ENCODE data around the gene FAR2. TPM values are rescaled to one million over a fixed set of nuclear protein-coding genes. Genes with fewer than 3 reads are reported as not detected.
"Not testable (repeated sequence)": the region's sequence is repeated elsewhere in the genome, so short reads cannot be mapped to it uniquely, and the experiment has no call there.

Gene FAR2
- total RNA-seq, 2 experiments from 2014 or later: 7.8 to 8.1 TPM

- ATAC-seq (no peak), DNase-seq (no peak)
- peaks cover 27% of the 10 kb centered on the region for H3K36me3 Mint-ChIP-seq (ENCODE audit: low read depth)
- H3K4me3 Mint-ChIP-seq: no peak overlapping the region
- peaks cover 30% of the 10 kb centered on the region for H3K4me1 Mint-ChIP-seq
- H3K27me3 Mint-ChIP-seq: no peaks in the 10 kb centered on the region
- ChIA-PET CTCF (no interaction called here), POLR2A (no interaction called here)
- H3K9me3 Mint-ChIP-seq (ENCODE audit: low read depth): no peaks in the 10 kb centered on the region
- intact Hi-C loops (cut with DNase I, micrococcal nuclease): no loop called here
- H3K27ac Mint-ChIP-seq: no peak overlapping the region
These were observed 224.9 kb downstream of the FAR2 start for GRCh38 chr12:29374012-29374411.

GRCh38 chr12:29374913-29375312 lies 225.8 kb downstream of the FAR2 start:
- CTCF ChIA-PET: interaction anchor here (1.0 kb wide), 1 partner anchor 9 kb away, joined by 3 read pairs; no protein-coding TSS in a partner anchor
- peaks cover 27% of the 10 kb centered on the region for H3K36me3 Mint-ChIP-seq (ENCODE audit: low read depth)
- H3K27ac Mint-ChIP-seq: no peak overlapping the region

GRCh38 chr12:29376118-29376517 lies 227.0 kb downstream of the FAR2 start:
- Mint-ChIP-seq H3K4me3 (no peak overlapping the region), H3K27me3 (no peaks in the 10 kb centered on the region), H3K9me3 (ENCODE audit: low read depth) (no peaks in the 10 kb centered on the region), H3K27ac (peak overlapping the region; percentile 45), H3K4me1 (peaks cover 39% of the 10 kb centered on the region), H3K36me3 (ENCODE audit: low read depth) (peaks cover 27% of the 10 kb centered on the region)
- DNase-seq: no peak
- ATAC-seq: no peak
- POLR2A ChIA-PET: interaction anchor here (0.7 kb wide), 2 partner anchors 29 to 1346 kb away, joined by 4 read pairs; no protein-coding TSS in a partner anchor
- CTCF ChIA-PET: interaction anchor here (1.0 to 1.3 kb wide), 4 partner anchors 11 to 1467 kb away, joined by 3 to 4 read pairs (median 4); no protein-coding TSS in a partner anchor
- intact Hi-C loops (cut with DNase I, micrococcal nuclease): no loop called here

More at GRCh38 chr12:29374913-29375312, 225.8 kb downstream of the FAR2 start:
- no peaks in the 10 kb centered on the region for H3K9me3 Mint-ChIP-seq (ENCODE audit: low read depth)
- POLR2A ChIA-PET: no interaction called here
- no peaks in the 10 kb centered on the region for H3K27me3 Mint-ChIP-seq
- peaks cover 37% of the 10 kb centered on the region for H3K4me1 Mint-ChIP-seq
- DNase-seq (no peak), ATAC-seq (no peak)
- intact Hi-C loops (cut with DNase I, micrococcal nuclease): no loop called here
- no peak overlapping the region for H3K4me3 Mint-ChIP-seq

- peak; percentile 95 for ATAC-seq
- H3K36me3 Mint-ChIP-seq (ENCODE audit: low read depth): peaks cover 19% of the 10 kb centered on the region
- peak within 1 kb of the TSS; percentile 93 for H3K27ac Mint-ChIP-seq
- peaks cover 42% of the 10 kb centered on the region for H3K4me1 Mint-ChIP-seq
- no peaks in the 10 kb centered on the region for H3K27me3 Mint-ChIP-seq
- intact Hi-C loops (cut with DNase I, micrococcal nuclease): loop anchor here (1.0 to 10.0 kb wide), 10 partner anchors 48 to 1944 kb away; partner anchors contain the start of genes CAPRIN2 (in 2 of the 2), CCDC91 (in 1 of the 2), DDX11 (in 1 of the 2) and FAR2 (in 1 of the 2)
- CTCF ChIA-PET: interaction anchor here (0.6 kb wide), 2 partner anchors 303 to 1516 kb away, joined by 3 read pairs; no protein-coding TSS in a partner anchor
- POLR2A ChIA-PET: interaction anchor here (0.8 kb wide), 1 partner anchor 10 kb away, joined by 3 read pairs; no protein-coding TSS in a partner anchor
- H3K9me3 Mint-ChIP-seq (ENCODE audit: low read depth): no peaks in the 10 kb centered on the region
- H3K4me3 Mint-ChIP-seq: peak within 1 kb of the TSS; percentile 92
- DNase-seq: peak; percentile 93
These were observed 231.8 kb downstream of the FAR2 start, which contains the start of gene ERGIC2 for GRCh38 chr12:29380536-29381523. Gene ERGIC2, minus strand, starts transcription at chr12:29381172. Its CDS starts 9,539 bp downstream, at chr12:29371633.

- H3K9me3 Mint-ChIP-seq (ENCODE audit: low read depth): no peaks in the 10 kb centered on the region
- CTCF ChIA-PET: no interaction called here
- no peak for DNase-seq
- peak overlapping the region; percentile 92 for H3K4me3 Mint-ChIP-seq
- POLR2A ChIA-PET: no interaction called here
- peaks cover 28% of the 10 kb centered on the region for H3K4me1 Mint-ChIP-seq
- peak overlapping the region; percentile 92 for H3K27ac Mint-ChIP-seq
- no peak for ATAC-seq
- intact Hi-C loops (cut with DNase I, micrococcal nuclease): loop anchor here (5.0 to 10.0 kb wide), 4 partner anchors 1190 to 1943 kb away; partner anchors contain the start of genes CAPRIN2 (in 1 of the 2), CCDC91 (in 1 of the 2), DDX11 (in 1 of the 2) and SINHCAF (in 1 of the 2)
- H3K36me3 Mint-ChIP-seq (ENCODE audit: low read depth): peaks cover 8% of the 10 kb centered on the region
- H3K27me3 Mint-ChIP-seq: no peaks in the 10 kb centered on the region
These were observed 233.2 kb downstream of the FAR2 start for GRCh38 chr12:29382251-29382650.

GRCh38 chr12:29385194-29385593 lies 236.1 kb downstream of the FAR2 start:
- ATAC-seq; H3K36me3 Mint-ChIP-seq (ENCODE audit: low read depth); H3K4me3 Mint-ChIP-seq; H3K27me3 Mint-ChIP-seq; POLR2A ChIA-PET; H3K27ac Mint-ChIP-seq; H3K9me3 Mint-ChIP-seq (ENCODE audit: low read depth); DNase-seq: not testable (repeated sequence)
- H3K4me1 Mint-ChIP-seq: peaks cover 12% of the 10 kb centered on the region
- intact Hi-C loops (cut with DNase I, micrococcal nuclease): loop anchor here in 1 of 2 experiments (10.0 kb wide), 1 partner anchor 1940 kb away; the partner anchor contains the start of gene SINHCAF
- CTCF ChIA-PET: interaction anchor here (0.6 kb wide), 1 partner anchor 1198 kb away, joined by 3 read pairs; no protein-coding TSS in a partner anchor

Other genes starting within 250 kb of the FAR2 start
- gene ERGIC2, start 231.9 kb downstream of the FAR2 start, total RNA-seq: 100 to 1,000 TPM; 104 to 151 TPM

All from activated CD4-positive, alpha-beta T cell treated with anti-CD3 and anti-CD28 coated beads for 36 hours (primary cell).